ENCODE measurements around the gene SRGAP2B.
"Not testable (repeated sequence)": the region's sequence is repeated elsewhere in the genome, so short reads cannot be mapped to it uniquely, and the experiment has no call there.

DNA sequence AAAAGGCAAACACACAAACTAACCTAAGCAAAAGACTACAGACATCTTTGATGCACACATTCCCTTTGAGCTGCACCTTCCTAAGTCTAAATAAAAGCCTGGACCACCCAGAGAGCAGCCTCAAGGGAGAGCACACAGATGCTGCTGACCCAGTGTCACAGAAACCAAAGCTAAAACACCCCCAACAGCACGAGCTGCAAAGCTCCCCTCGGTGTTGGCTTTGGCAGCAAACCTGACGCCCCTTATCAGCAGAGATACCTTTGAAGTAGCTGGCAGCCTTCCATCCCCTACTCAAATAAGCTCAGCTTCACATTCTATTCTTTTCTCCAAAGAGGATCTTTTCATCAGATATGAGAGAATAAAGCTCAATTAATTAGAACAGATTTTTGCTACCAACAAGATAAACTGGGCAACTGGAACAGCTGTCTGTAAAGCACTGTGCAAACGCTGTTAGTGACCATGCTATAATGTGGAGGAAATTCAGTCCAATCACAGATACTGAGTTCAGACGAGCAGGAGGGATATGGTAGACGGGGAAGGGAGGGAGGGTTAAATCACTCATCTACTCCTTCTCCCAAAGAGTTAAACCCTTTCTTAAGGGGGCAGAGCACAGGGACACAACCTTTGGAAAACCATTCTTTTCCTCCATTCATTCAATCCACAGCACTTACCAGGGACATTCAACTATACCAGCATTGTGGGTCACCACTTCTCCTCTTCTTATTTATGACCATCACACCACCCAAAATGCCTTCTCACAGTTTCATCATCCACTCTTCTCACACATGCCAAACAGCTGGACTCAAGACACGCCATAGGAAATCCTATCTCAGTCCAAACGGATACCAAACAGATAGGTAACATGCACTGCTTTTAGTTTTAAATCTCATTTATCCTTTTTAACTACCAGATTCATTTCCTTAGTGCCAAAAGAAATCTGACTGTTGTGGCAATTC lies 148.3 kb downstream of the SRGAP2B start:
- TF ChIP-seq, protein P1, sequence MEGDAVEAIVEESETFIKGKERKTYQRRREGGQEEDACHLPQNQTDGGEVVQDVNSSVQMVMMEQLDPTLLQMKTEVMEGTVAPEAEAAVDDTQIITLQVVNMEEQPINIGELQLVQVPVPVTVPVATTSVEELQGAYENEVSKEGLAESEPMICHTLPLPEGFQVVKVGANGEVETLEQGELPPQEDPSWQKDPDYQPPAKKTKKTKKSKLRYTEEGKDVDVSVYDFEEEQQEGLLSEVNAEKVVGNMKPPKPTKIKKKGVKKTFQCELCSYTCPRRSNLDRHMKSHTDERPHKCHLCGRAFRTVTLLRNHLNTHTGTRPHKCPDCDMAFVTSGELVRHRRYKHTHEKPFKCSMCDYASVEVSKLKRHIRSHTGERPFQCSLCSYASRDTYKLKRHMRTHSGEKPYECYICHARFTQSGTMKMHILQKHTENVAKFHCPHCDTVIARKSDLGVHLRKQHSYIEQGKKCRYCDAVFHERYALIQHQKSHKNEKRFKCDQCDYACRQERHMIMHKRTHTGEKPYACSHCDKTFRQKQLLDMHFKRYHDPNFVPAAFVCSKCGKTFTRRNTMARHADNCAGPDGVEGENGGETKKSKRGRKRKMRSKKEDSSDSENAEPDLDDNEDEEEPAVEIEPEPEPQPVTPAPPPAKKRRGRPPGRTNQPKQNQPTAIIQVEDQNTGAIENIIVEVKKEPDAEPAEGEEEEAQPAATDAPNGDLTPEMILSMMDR (IDR thresholded peaks at IDR 0.05; ENCODE audit: low read depth, low read length, missing input control) = not testable (repeated sequence)
- TF ChIP-seq HNF4A (conservative IDR thresholded peaks at IDR 0.05); RXRA (IDR thresholded peaks at IDR 0.05); SP1 (IDR thresholded peaks at IDR 0.05); FOXA1 (IDR thresholded peaks at IDR 0.05); EGR1 (IDR thresholded peaks at IDR 0.05; ENCODE audit: low read depth in 2 of 2); TAF1 (conservative IDR thresholded peaks at IDR 0.05); NR2F2 (IDR thresholded peaks at IDR 0.05); YY1 (IDR thresholded peaks at IDR 0.05); GABPA (IDR thresholded peaks at IDR 0.05 in 1 of 2, conservative IDR thresholded peaks at IDR 0.05 in 1 of 2): not testable (repeated sequence)
- TF ChIP-seq, protein P2, sequence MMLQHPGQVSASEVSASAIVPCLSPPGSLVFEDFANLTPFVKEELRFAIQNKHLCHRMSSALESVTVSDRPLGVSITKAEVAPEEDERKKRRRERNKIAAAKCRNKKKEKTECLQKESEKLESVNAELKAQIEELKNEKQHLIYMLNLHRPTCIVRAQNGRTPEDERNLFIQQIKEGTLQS (IDR thresholded peaks at IDR 0.05) = not testable (repeated sequence)
- TF ChIP-seq, protein P3, sequence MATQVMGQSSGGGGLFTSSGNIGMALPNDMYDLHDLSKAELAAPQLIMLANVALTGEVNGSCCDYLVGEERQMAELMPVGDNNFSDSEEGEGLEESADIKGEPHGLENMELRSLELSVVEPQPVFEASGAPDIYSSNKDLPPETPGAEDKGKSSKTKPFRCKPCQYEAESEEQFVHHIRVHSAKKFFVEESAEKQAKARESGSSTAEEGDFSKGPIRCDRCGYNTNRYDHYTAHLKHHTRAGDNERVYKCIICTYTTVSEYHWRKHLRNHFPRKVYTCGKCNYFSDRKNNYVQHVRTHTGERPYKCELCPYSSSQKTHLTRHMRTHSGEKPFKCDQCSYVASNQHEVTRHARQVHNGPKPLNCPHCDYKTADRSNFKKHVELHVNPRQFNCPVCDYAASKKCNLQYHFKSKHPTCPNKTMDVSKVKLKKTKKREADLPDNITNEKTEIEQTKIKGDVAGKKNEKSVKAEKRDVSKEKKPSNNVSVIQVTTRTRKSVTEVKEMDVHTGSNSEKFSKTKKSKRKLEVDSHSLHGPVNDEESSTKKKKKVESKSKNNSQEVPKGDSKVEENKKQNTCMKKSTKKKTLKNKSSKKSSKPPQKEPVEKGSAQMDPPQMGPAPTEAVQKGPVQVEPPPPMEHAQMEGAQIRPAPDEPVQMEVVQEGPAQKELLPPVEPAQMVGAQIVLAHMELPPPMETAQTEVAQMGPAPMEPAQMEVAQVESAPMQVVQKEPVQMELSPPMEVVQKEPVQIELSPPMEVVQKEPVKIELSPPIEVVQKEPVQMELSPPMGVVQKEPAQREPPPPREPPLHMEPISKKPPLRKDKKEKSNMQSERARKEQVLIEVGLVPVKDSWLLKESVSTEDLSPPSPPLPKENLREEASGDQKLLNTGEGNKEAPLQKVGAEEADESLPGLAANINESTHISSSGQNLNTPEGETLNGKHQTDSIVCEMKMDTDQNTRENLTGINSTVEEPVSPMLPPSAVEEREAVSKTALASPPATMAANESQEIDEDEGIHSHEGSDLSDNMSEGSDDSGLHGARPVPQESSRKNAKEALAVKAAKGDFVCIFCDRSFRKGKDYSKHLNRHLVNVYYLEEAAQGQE (IDR thresholded peaks at IDR 0.05) = not testable (repeated sequence)
- TF ChIP-seq, protein P4, sequence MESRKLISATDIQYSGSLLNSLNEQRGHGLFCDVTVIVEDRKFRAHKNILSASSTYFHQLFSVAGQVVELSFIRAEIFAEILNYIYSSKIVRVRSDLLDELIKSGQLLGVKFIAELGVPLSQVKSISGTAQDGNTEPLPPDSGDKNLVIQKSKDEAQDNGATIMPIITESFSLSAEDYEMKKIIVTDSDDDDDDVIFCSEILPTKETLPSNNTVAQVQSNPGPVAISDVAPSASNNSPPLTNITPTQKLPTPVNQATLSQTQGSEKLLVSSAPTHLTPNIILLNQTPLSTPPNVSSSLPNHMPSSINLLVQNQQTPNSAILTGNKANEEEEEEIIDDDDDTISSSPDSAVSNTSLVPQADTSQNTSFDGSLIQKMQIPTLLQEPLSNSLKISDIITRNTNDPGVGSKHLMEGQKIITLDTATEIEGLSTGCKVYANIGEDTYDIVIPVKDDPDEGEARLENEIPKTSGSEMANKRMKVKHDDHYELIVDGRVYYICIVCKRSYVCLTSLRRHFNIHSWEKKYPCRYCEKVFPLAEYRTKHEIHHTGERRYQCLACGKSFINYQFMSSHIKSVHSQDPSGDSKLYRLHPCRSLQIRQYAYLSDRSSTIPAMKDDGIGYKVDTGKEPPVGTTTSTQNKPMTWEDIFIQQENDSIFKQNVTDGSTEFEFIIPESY (IDR thresholded peaks at IDR 0.05) = not testable (repeated sequence)

Measured in liver (tissue), 3 donors.